SJCRH30 (cell line): ENCODE data around the gene MAPK9. TPM values are rescaled to one million over a fixed set of nuclear protein-coding genes. Genes with fewer than 3 reads are reported as not detected.
A peak's percentile ranks its signal among the peaks of the same experiment; 100 is the strongest.
"Not testable (repeated sequence)": the region's sequence is repeated elsewhere in the genome, so short reads cannot be mapped to it uniquely, and the experiment has no call there.

Experiments used
- DNase-seq, 2 experiments: peaks; one replicate each; pipeline ENCODE4 v3.0.0-alpha.2; 2015 to 2020
- H3K27ac ChIP-seq: fragments of 250-450 bp; sonication (Bioruptor Pico); 2 replicates; pipeline ENCODE4 v1.5.1; 2020; ENCODE audit warnings: mild to moderate bottlenecking, moderate library complexity
- H3K27me3 ChIP-seq: fragments of 250-450 bp; sonication (Bioruptor Pico); 2 replicates; pipeline ENCODE4 v1.5.1; 2020; ENCODE audit warnings: mild to moderate bottlenecking, moderate library complexity
- H3K36me3 ChIP-seq: fragments of 250-450 bp; sonication (Bioruptor Pico); 2 replicates; pipeline ENCODE4 v1.5.1; 2020; ENCODE audit warnings: mild to moderate bottlenecking, moderate library complexity
- H3K4me1 ChIP-seq: fragments of 250-450 bp; sonication (Bioruptor Pico); 2 replicates; pipeline ENCODE4 v1.5.1; 2020; ENCODE audit warnings: mild to moderate bottlenecking, moderate library complexity
- H3K4me3 ChIP-seq: fragments of 250-450 bp; sonication (Bioruptor Pico); 2 replicates; pipeline ENCODE4 v1.5.1; 2020; ENCODE audit warnings: mild to moderate bottlenecking, moderate library complexity
- H3K9me3 ChIP-seq: fragments of 250-450 bp; sonication (Bioruptor Pico); replicated peaks from 2 replicates; pipeline ENCODE4 v1.5.1; 2020; ENCODE audit warnings: mild to moderate bottlenecking, moderate library complexity
- total RNA-seq: library from RNA; depleted of rRNA; stranded (reverse); fragments of >200 nt; shearing (Covaris generic); gene quantifications from 2 replicates; pipeline ENCODE4 v1.2.3, GENCODE V29; 2014

MAPK9 gene
- total RNA-seq, 1 experiment from 2014 or later: 46.6 TPM

DNA sequence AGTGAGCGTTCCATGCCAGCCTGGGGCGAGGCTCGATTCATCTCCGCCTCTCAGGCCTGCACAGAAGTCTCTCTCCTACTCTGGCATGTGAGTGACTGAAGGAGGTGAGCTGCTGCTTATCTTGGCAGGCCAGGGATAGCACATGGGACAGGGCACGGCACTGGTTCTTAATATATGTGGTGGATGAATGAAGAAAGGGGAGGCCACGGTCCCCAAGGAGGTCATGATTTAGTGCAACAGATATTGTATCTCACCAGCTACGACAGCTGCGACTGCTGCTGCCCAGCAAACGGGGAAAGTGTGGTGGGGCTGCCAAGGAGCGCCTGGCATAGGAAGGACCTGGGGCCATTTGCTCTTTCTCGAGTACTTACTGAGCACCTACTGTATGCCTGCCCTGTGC, 19.3 kb upstream of the MAPK9 start:
- Histone ChIP-seq H3K27me3 (no peaks in the 10 kb centered on the region), H3K9me3 (no peaks in the 10 kb centered on the region), H3K27ac (no peak overlapping the region), H3K4me1 (no peaks in the 10 kb centered on the region), H3K4me3 (no peak overlapping the region), H3K36me3 (no peaks in the 10 kb centered on the region)
- DNase-seq: no peak

DNA sequence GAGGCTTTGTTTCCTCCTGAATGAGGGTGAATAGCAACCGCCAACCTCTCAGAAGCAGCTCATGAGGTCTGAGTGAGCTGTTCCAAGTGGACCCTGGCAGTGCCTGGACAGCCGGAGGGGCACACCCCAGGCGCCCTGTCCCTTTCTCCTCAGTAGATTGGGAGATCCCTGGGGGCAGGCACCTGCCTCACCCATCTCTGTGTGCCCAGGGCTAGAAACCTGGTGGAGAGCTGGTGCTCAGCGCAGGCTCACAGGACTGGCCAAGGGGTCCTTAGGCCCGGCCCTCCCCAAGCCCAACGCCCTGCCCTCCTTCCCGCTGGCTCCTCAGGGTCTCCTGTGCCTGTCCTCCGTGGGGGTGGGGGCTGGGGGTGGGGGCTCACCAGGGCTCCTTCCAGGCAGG, 14.9 kb upstream of the MAPK9 start:
- Histone ChIP-seq H3K27ac (no peak overlapping the region), H3K4me1 (no peaks in the 10 kb centered on the region), H3K27me3 (no peaks in the 10 kb centered on the region), H3K9me3 (no peaks in the 10 kb centered on the region), H3K36me3 (no peaks in the 10 kb centered on the region), H3K4me3 (no peak overlapping the region)
- DNase-seq: no peak

DNA sequence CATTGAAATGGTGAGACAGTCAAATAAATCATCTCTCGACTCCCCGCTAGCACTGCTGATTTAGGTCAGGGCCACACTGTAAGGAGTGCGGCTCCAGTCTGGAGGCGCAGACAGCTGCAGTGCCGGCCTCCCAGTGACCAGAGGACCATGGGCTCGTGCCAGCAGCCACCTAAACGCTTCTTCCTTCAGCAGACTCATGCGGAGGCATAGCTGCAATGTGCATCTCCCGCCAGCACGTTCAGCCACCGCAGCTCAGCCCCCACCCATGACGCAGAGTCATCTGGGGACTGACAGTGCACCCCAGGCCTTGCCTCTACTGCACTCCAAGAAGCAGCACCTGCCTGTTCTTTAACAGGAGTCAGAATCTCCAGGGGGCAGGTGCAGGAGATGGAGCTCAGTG, 13.6 kb upstream of the MAPK9 start:
- DNase-seq: no peak
- Histone ChIP-seq H3K4me1 (no peaks in the 10 kb centered on the region), H3K27ac (no peak overlapping the region), H3K27me3 (no peaks in the 10 kb centered on the region), H3K9me3 (no peaks in the 10 kb centered on the region), H3K4me3 (no peak overlapping the region), H3K36me3 (no peaks in the 10 kb centered on the region)

DNA sequence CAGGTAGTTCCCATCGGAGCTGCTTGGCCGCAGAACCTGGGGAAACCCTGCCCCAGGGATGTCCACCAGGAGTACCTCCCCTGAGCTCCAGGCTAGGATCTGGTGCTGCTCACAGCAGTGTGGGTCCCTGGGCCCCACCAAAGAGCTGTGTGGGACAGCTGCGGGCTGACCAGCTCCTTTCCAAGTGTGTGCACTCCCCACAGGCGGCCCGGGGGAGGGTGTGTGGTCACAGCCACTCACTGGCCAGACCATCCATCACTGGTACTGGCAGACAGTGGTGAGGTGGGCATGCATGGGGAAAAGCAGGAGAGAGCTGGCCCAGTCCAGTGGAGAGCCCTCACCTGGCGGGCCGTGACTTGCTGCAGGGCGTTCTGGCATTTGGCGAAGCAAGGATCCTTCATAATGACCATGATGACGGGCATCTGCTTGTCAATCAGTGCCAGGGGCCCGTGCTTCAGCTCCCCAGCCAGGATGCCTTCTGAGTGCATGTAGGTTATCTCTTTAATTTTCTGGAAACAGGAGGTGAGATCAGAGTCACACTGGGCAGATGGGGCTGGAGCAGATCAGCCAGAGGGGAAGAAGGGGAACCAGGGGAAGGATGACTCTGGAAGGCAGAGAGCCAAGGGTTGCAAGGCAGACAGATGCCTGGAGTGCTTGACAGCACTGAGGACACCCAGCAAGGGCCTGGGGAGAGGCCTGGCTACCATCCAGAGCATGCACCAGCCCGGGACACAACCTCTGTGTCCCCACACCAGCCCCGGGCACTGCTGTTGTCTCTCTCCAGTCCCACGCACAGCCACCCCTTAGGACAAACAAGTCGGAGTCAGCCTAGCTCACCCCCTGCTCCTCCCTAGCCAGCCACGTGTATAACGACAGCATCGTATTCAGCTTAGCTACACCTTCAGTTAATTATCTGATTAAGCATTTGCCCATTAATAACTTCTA, 12.8 kb upstream of the MAPK9 start:
- Histone ChIP-seq H3K27me3 (no peaks in the 10 kb centered on the region), H3K36me3 (no peaks in the 10 kb centered on the region), H3K4me3 (no peak overlapping the region), H3K27ac (no peak overlapping the region), H3K4me1 (no peaks in the 10 kb centered on the region), H3K9me3 (no peaks in the 10 kb centered on the region)
- DNase-seq: no peak

DNA sequence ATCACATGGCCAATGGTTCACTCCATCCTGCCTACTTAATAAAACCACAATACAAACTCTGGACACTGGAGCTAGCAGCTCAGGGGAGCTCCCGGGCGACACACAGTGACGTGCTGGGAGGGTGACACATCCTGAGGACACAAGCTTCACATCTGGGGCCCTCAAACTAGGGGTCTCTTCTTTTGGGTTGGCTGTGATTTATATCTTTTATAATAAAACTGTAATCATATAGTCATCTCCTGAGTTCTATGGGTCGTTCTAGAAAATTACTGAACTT, 12.1 kb upstream of the MAPK9 start:
- Histone ChIP-seq H3K36me3 (no peaks in the 10 kb centered on the region), H3K27ac (no peak overlapping the region), H3K27me3 (no peaks in the 10 kb centered on the region), H3K9me3 (no peaks in the 10 kb centered on the region), H3K4me1 (no peaks in the 10 kb centered on the region), H3K4me3 (no peak overlapping the region)
- no peak for DNase-seq

DNA sequence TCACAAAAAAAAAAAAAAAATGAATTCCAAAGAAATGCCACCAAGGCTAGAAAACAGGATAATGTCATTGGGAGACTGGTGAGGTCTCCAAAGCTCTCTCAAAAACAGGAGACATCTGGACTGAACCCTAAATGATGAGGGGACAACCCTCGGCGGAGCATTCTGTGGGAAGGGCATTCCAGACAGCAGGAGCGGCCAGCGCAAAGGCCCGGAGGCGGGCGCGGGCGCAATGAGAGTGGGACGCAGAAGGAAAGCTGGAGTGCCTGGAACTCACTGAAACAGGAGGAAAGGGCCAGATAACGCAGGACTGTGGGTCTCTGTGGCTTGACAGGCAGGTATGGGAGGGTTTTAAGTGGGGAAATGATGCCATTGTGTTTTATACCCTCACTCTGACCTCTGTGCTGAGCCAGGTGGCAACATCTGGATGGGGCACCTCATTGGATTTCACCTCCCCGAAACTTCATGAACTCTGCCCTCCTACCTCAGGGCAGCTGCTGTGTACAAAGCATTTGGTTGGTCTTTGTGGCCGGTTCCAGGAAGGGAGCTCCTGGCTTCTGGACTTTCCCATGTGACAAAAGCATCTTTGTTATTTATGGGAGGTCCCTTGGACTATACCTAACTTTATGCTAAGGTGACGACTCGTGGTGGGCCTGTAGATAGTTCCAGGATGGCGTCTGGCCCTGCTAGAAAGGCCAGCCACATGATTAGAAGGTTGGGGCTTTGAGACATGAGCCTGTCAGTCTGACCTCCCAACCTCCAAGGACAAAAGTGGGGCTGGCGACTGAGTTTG, 11.5 kb upstream of the MAPK9 start:
- Histone ChIP-seq H3K36me3 (no peaks in the 10 kb centered on the region), H3K9me3 (no peaks in the 10 kb centered on the region), H3K4me3 (no peak overlapping the region), H3K27me3 (no peaks in the 10 kb centered on the region), H3K27ac (no peak overlapping the region), H3K4me1 (no peaks in the 10 kb centered on the region)
- DNase-seq: no peak

DNA sequence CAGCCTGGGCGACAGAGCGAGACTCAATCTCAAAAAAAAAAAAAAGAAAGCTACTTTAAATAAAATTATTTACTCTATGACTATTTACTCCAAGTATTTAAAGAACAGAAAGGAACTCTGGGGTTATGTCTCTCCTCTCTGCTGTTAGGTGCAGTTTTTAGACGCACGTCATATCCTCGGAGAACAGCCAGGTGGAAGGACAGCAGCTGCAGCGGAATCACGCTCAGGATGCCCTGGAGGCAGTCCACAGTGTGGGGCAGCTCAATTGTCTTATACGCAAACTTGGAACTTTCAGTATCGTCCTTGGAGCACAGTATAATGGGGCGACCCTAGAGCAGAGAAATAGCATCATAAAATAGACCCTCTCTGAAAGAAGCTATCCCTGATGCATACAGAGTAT, 10.4 kb upstream of the MAPK9 start:
- Histone ChIP-seq H3K27ac (no peak overlapping the region), H3K4me1 (no peaks in the 10 kb centered on the region), H3K9me3 (no peaks in the 10 kb centered on the region), H3K36me3 (no peaks in the 10 kb centered on the region), H3K27me3 (no peaks in the 10 kb centered on the region), H3K4me3 (no peak overlapping the region)
- peak in 1 of 2 experiments; percentile 34 for DNase-seq

DNA sequence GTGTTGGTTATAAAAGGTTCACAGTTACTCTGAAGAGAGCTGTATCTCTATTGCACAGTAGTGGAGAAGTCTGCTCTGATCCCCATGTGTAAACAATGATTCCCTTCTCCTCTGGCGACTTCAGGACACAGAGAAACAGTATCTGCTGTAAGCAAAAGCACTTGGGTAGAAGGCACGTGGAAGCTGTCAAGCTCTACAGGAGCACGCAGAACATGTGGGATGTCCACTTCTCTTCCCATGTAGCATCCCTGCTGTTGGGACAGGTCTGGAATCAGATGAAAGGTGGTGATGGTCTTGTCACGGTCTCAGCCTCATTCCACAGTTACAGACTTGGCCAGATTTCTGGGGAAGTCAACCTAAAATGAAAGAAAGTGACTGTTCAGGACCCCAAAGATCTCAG, 9.4 kb upstream of the MAPK9 start:
- Histone ChIP-seq H3K9me3 (no peaks in the 10 kb centered on the region), H3K27me3 (no peaks in the 10 kb centered on the region), H3K36me3 (no peaks in the 10 kb centered on the region), H3K27ac (no peak overlapping the region), H3K4me1 (no peaks in the 10 kb centered on the region), H3K4me3 (no peak overlapping the region)
- no peak for DNase-seq

DNA sequence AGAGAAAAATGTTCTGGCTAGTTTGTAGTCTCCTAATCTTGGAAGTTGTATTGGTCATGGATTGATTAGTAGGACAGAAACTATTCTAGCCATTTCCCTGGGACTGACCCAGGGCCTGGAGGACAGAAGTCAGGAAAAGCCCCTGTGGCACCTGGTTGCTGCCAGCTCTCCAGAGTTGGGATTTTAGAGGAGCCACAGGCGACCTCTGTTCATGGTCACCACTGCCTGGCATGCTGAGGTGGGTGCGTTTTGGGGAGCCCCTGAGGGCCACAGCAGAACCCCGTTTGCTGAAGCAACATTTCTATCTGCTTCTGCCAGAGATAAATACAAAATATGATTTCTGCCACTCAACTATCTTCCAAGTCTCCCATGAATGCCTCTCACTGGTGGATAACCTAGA, 7.6 kb upstream of the MAPK9 start:
- Histone ChIP-seq H3K4me3 (no peak overlapping the region), H3K9me3 (no peaks in the 10 kb centered on the region), H3K36me3 (no peaks in the 10 kb centered on the region), H3K27me3 (no peaks in the 10 kb centered on the region), H3K4me1 (no peaks in the 10 kb centered on the region), H3K27ac (no peak overlapping the region)
- DNase-seq: no peak

DNA sequence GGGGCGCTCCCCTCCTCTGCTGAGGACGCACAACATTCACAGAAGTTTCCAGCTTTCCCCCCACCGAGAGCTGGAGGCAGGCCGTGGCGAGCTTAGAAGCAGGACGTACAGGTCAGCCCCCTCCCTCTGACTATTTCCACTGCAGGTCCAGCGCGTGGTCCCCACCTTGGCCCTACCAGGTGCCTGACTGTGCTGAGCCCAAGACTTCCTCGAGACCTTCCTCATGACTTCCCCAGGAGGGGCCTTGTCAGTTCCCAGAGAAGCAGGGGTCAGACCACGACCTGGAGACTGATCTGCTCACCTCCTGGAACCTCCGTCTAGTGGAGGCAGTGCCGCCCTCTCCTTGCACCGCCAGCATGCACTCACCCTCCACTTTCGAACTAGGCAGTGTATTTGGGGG, 7.1 kb upstream of the MAPK9 start:
- H3K9me3 ChIP-seq, H3K36me3 ChIP-seq, H3K4me3 ChIP-seq, H3K27ac ChIP-seq, DNase-seq, H3K4me1 ChIP-seq, H3K27me3 ChIP-seq: not testable (repeated sequence)

DNA sequence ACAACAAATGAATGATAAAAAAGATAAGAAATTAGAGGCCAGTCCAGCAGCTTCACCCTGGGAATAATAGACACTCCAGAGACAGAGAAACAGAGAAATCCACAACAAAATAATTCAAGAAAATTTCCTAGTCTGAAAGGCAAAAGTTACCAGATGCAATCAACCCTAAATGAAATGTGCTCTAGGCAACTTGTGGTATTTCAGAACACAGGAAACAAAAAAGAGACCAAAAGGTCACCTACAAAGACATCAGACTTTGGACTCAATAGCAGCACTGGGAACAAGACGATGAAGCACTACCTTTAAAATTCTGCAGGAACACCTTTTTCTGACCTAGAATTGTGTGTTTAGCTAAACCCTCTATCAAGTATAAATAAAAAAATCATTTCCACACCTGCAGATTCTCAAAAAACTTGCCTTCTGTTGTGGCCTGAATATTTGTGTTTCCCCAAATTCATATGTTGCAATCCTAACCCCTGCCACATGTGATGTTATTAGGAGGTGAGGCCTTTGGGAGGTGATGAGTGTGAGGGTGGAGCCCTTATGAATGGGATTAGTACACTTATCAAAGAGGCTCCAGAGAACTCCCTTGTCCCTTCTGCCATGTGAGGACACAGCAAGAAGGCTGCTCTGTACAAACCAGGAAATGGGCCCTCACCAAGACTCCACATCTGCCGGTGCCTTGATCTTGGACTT, 5.9 kb upstream of the MAPK9 start:
- Histone ChIP-seq H3K27ac (no peak overlapping the region), H3K4me1 (peaks cover 2% of the 10 kb centered on the region; the same call in 1 of the 2 replicates), H3K4me3 (no peak overlapping the region), H3K9me3 (no peaks in the 10 kb centered on the region), H3K27me3 (no peaks in the 10 kb centered on the region), H3K36me3 (no peaks in the 10 kb centered on the region)
- DNase-seq: no peak

DNA sequence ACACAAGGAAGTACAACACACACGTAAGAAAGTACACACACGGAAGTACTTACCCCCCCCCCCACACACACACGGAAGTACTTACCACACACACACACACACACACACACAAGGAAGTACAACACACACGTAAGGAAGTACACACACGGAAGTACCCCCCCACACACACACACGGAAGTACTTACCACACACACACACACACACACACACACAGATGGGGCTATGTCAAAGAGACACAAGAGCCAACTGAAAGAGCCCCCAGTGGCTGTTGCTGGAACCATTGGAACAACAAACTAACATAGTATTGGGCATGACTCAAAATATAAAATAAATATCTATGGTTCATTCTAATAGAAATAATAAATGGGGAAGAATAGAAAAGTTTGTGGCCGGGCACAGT, 4.9 kb upstream of the MAPK9 start:
- no peak for DNase-seq
- Histone ChIP-seq H3K36me3 (no peaks in the 10 kb centered on the region), H3K27me3 (no peaks in the 10 kb centered on the region), H3K4me3 (no peak overlapping the region), H3K27ac (no peak overlapping the region), H3K4me1 (peaks cover 2% of the 10 kb centered on the region; the same call in 1 of the 2 replicates), H3K9me3 (no peaks in the 10 kb centered on the region)

DNA sequence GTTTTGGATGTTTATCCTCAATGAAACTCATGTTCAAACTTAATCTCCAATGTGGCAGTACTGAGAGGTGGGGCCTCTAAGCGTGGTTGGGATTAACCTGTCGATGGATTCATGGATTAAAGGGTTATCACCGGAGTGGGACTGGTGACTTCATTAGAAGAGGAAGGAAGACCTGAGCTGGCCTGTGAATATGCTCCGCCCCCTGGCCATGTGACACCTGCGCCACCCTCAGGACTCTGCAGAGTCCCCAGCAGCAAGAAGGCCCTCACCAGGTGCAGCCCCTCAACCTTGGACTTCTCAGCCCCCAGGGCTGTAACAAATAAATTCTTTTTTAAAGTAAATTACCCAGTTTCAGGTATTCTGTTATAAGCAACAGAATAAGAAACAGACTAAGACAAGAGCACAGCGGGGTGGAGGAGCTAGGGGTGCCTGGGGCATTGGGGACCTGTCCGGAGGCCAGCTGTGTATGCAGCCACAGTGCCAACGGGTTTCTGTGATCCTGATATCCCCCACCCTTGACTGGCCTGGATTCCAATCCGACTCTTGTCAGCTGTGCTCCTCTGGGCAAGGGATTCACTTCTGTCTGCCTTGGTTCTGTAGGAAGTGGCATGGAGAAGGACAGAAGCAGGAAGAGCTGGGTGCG, 3.2 kb upstream of the MAPK9 start:
- H3K36me3 ChIP-seq: no peaks in the 10 kb centered on the region
- DNase-seq: no peak
- H3K27me3 ChIP-seq: no peaks in the 10 kb centered on the region
- H3K9me3 ChIP-seq: no peaks in the 10 kb centered on the region
- no peak overlapping the region for H3K27ac ChIP-seq
- no peak overlapping the region for H3K4me3 ChIP-seq
- H3K4me1 ChIP-seq: peaks cover 2% of the 10 kb centered on the region; the same call in 1 of the 2 replicates

DNA sequence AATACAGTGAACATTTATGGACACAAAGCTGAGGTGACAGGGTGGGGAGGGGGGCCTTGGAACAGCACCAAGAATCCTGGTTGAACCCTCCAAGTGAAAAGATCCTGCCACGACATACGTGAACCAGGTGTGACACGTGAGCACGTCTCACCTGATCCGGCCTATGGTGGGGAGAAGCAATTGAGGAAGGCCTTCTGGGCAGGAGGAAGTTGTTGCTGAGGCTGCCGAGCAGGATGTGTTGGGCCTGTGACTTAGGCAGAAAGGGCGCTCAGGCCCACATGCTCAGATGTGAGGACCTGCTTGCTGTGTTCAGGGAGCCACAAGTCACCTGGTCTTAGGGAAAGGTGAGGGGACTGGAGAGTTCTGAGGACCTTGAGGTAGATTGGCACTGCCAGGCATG, 2.5 kb upstream of the MAPK9 start:
- Histone ChIP-seq H3K4me3 (no peak overlapping the region), H3K27ac (no peak overlapping the region), H3K27me3 (no peaks in the 10 kb centered on the region), H3K9me3 (no peaks in the 10 kb centered on the region), H3K36me3 (no peaks in the 10 kb centered on the region), H3K4me1 (peaks cover 2% of the 10 kb centered on the region; the same call in 1 of the 2 replicates)
- no peak for DNase-seq
